ENCODE measurements around the gene TEX44. TPM values are rescaled to one million over a fixed set of nuclear protein-coding genes. Genes with fewer than 3 reads are reported as not detected.

Gene TEX44
- total and polyA plus RNA-seq, 9 of the 15 experiments (the other 6 are each of a cell fraction or from before 2014, with no cell fraction given) = not detected

DNA sequence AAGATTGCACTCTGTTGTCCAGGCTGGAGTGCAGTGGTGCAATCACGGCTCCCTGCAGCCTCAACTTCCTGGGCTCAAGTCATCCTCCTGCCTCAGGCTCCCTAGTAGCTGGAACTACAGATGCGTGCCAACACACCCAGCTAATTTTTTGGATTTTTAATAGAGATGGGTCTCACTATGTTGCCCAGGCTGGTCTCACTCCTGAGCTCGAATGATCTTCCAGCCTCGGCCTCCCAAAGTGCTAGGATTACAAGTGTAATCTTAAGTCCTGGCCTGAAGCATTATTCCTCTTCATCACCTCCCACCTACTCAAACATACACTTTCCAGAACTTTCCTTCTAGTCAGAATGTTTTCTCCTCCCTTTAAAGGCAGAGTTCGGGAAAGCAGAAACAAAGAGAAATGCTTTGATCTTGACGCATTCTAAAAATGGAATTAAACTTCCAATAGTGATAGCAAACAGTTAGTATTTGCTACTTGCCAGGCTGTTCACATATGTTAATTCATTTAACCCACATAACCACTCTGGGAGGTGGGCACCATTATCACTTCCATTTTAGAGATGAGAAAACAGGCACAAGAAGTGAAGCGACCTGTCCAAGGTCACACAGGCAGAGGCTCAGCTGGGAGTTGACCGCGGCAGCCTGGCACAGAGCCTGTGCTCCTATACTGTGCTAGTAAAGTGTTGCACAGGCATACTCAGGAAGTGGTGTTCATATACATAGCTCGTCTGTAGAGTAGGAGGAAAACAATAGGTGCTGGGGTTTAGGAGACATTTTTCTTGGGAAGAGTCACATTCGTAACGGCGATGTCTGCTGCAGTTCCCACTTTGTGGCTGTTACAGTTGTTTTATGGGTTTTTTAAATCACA, 24.6 kb downstream of the TEX44 start:
- no peaks in the 10 kb centered on the region for H3K36me3 ChIP-seq (ENCODE audit: control insufficient read depth, insufficient read depth, low read length)
- FAIRE-seq (no peak), DNase-seq (ENCODE audit: extremely low read depth in 1 of 4, low spot score in 3 of 4) (no peak), ATAC-seq (no peak)
- CTCF ChIA-PET (ENCODE audit: low intra/inter-chr PET ratio) = interaction anchor here (0.6 kb wide), 1 partner anchor 49 kb away, joined by 3 read pairs; no protein-coding TSS in a partner anchor
- H3K9ac ChIP-seq (ENCODE audit: insufficient read depth in 1 of 2, low read depth in 2 of 2, low read length in 2 of 2) = no peak overlapping the region
- H3K79me2 ChIP-seq (ENCODE audit: control insufficient read depth, insufficient read depth, low read length) = no peaks in the 10 kb centered on the region
- H2AFZ ChIP-seq (ENCODE audit: low read depth, low read length) = no peak overlapping the region
- no peaks in the 10 kb centered on the region for H3K9me3 ChIP-seq (replicated peaks; ENCODE audit: control insufficient read depth, insufficient read depth, low read depth, low read length)
- H3K9me1 ChIP-seq (ENCODE audit: control insufficient read depth, insufficient read depth, low read length) = no peaks in the 10 kb centered on the region
- H3K27me3 ChIP-seq (ENCODE audit: control insufficient read depth in 2 of 2, insufficient read depth in 2 of 2, low read length in 2 of 2) = peaks cover 0 to 9% of the 10 kb centered on the region in 2 experiments; a peak in 2 of 5 replicates
- POLR2A ChIA-PET = interaction anchor here (1.7 kb wide), 1 partner anchor 10 kb away, joined by 6 read pairs; no protein-coding TSS in a partner anchor
- H3K27ac ChIP-seq (ENCODE audit: extremely low read depth, low read depth, low read length) = no peak overlapping the region
- H3K4me1 ChIP-seq (replicated peaks in 1 of 2; ENCODE audit: control insufficient read depth in 2 of 2, insufficient read depth in 2 of 2, low read length in 2 of 2) = peaks cover 7 to 32% of the 10 kb centered on the region in 2 experiments; a peak in 4 of 5 replicates
- TF ChIP-seq FOXP4 (CRISPR knock-in tag; IDR thresholded peaks at IDR 0.05; ENCODE audit: borderline replicate concordance) (no peak), CBX1 (IDR thresholded peaks at IDR 0.05; ENCODE audit: low read depth) (no peak), DIDO1 (tag; IDR thresholded peaks at IDR 0.05; ENCODE audit: low read depth) (no peak), CSDE1 (IDR thresholded peaks at IDR 0.05) (no peak), BRD4 (IDR thresholded peaks at IDR 0.05) (no peak), MTF1 (CRISPR knock-in tag; IDR thresholded peaks at IDR 0.05; ENCODE audit: borderline replicate concordance) (no peak), ESRRB (CRISPR knock-in tag; IDR thresholded peaks at IDR 0.05; ENCODE audit: borderline replicate concordance) (no peak)
- TF ChIP-seq, protein P1, sequence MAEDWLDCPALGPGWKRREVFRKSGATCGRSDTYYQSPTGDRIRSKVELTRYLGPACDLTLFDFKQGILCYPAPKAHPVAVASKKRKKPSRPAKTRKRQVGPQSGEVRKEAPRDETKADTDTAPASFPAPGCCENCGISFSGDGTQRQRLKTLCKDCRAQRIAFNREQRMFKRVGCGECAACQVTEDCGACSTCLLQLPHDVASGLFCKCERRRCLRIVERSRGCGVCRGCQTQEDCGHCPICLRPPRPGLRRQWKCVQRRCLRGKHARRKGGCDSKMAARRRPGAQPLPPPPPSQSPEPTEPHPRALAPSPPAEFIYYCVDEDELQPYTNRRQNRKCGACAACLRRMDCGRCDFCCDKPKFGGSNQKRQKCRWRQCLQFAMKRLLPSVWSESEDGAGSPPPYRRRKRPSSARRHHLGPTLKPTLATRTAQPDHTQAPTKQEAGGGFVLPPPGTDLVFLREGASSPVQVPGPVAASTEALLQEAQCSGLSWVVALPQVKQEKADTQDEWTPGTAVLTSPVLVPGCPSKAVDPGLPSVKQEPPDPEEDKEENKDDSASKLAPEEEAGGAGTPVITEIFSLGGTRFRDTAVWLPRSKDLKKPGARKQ (CRISPR knock-in tag; IDR thresholded peaks at IDR 0.05) = no peak
- in situ Hi-C loops (cut with MboI) = no loop called here
- WGBS (ENCODE audit: insufficient coverage, low coverage, missing lambda C conversion rate) = 14% methylated on average over 13 of the region's 13 CpGs
- no TSS peak for BruUV-seq (replicated peaks)
- intact Hi-C loops (cut with micrococcal nuclease) = no loop called here
- H4K20me1 ChIP-seq (replicated peaks; ENCODE audit: control insufficient read depth, insufficient read depth, low read length) = no peaks in the 10 kb centered on the region
- no peak overlapping the region for H3K4me2 ChIP-seq (ENCODE audit: insufficient read depth, low read length)
- no peak overlapping the region for H3K4me3 ChIP-seq
